Osteocyte (in vitro differentiated cells): Measurements from ENCODE around the gene ZNF827. TPM values are rescaled to one million over a fixed set of nuclear protein-coding genes. Genes with fewer than 3 reads are reported as not detected.

Experiments used
- DNase-seq: peaks from one replicate; pipeline ENCODE4 v3.0.0; 2021; ENCODE audit warnings: mixed read lengths; ENCODE audit not compliant: unreplicated experiment; ENCODE audit errors: extremely low spot score
- H3K27ac Mint-ChIP-seq: one replicate; pipeline ENCODE4 v1.8.0; 2021; ENCODE audit warnings: mild to moderate bottlenecking, mixed read lengths; ENCODE audit not compliant: unreplicated experiment
- H3K27me3 Mint-ChIP-seq: one replicate; pipeline ENCODE4 v1.8.0; 2021; ENCODE audit warnings: mixed read lengths; ENCODE audit not compliant: unreplicated experiment
- H3K36me3 Mint-ChIP-seq: one replicate; pipeline ENCODE4 v1.8.0; 2021; ENCODE audit warnings: mixed read lengths; ENCODE audit not compliant: unreplicated experiment
- H3K4me1 Mint-ChIP-seq: one replicate; pipeline ENCODE4 v1.8.0; 2021; ENCODE audit warnings: mixed read lengths; ENCODE audit not compliant: unreplicated experiment
- H3K4me3 Mint-ChIP-seq: one replicate; pipeline ENCODE4 v1.8.0; 2021; ENCODE audit warnings: mild to moderate bottlenecking, moderate library complexity, mixed read lengths; ENCODE audit not compliant: unreplicated experiment
- H3K9me3 Mint-ChIP-seq: one replicate; pipeline ENCODE4 v1.8.0; 2021; ENCODE audit warnings: mixed read lengths; ENCODE audit not compliant: unreplicated experiment
- total RNA-seq: library from RNA; stranded (reverse); gene quantifications from 2 replicates; pipeline ENCODE4 v1.2.1, GENCODE V29; 2021
- TF ChIP-seq, protein P1 (sequence below): fragments of 200-600 bp; sonication (generic); IDR thresholded peaks from 2 replicates; pipeline ENCODE4 v1.5.0; 2021; ENCODE audit warnings: antibody characterized with exemption, mild to moderate bottlenecking, moderate library complexity

ZNF827 gene
- total RNA-seq, 1 donor from 2014 or later, result 22.5 TPM

DNA sequence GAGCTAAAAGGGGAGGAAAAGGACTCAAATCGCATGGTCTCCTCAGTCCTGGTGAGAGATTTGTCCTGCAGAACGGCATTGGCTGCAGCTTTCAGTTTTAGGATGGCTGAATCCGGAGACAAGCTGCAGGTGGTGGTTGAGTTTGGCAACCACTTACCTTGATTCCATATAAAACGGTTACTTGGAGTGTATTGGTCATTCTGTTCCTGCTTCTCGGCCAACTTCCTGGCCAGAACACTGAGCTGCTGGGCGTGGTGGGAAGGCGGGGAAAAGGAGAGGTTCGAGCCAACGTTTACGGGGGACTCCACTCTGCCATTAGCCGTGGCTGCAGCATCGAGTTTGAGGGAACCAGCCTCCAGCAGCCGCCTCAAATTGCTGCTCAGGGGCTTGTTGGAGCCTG lies 36.1 kb downstream of the ZNF827 start:
- H3K27me3 Mint-ChIP-seq, result no peaks in the 10 kb centered on the region
- TF ChIP-seq, protein P1, sequence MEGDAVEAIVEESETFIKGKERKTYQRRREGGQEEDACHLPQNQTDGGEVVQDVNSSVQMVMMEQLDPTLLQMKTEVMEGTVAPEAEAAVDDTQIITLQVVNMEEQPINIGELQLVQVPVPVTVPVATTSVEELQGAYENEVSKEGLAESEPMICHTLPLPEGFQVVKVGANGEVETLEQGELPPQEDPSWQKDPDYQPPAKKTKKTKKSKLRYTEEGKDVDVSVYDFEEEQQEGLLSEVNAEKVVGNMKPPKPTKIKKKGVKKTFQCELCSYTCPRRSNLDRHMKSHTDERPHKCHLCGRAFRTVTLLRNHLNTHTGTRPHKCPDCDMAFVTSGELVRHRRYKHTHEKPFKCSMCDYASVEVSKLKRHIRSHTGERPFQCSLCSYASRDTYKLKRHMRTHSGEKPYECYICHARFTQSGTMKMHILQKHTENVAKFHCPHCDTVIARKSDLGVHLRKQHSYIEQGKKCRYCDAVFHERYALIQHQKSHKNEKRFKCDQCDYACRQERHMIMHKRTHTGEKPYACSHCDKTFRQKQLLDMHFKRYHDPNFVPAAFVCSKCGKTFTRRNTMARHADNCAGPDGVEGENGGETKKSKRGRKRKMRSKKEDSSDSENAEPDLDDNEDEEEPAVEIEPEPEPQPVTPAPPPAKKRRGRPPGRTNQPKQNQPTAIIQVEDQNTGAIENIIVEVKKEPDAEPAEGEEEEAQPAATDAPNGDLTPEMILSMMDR, result no peak
- H3K4me1 Mint-ChIP-seq, result peaks cover 42% of the 10 kb centered on the region
- no peak for DNase-seq
- no peak overlapping the region for H3K4me3 Mint-ChIP-seq
- peaks cover 24% of the 10 kb centered on the region for H3K36me3 Mint-ChIP-seq
- H3K27ac Mint-ChIP-seq, result no peak overlapping the region
- no peaks in the 10 kb centered on the region for H3K9me3 Mint-ChIP-seq

DNA sequence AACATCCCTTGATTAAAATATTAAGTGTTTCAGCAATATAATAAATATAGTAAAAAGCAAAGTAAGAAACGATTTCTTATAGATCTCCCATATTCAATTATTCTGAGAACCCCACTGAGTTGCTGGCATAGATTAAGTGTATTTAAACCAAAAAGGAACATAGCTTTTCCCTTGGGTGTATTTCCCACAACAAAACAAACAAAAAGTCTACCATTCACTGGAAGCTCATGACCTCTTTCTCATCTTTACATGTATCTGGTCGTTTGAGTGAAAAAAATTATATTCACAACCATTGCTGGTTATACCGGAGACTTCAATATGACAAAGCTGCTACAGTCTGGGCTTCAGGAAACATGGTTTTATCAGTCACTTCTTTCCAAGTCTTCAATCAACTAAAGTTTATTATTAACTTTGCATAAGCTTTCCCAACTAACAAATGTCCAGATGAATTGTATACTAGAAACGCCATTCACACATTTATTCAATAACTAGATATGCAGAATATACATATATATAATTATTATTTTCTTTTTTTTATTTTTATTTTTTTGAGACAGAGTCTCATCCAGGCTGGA lies 38.6 kb downstream of the ZNF827 start:
- Mint-ChIP-seq H3K4me1 (peaks cover 28% of the 10 kb centered on the region), H3K4me3 (no peak overlapping the region), H3K9me3 (no peaks in the 10 kb centered on the region), H3K27ac (no peak overlapping the region), H3K27me3 (no peaks in the 10 kb centered on the region), H3K36me3 (peaks cover 22% of the 10 kb centered on the region)
- TF ChIP-seq, protein P1, result no peak
- no peak for DNase-seq

DNA sequence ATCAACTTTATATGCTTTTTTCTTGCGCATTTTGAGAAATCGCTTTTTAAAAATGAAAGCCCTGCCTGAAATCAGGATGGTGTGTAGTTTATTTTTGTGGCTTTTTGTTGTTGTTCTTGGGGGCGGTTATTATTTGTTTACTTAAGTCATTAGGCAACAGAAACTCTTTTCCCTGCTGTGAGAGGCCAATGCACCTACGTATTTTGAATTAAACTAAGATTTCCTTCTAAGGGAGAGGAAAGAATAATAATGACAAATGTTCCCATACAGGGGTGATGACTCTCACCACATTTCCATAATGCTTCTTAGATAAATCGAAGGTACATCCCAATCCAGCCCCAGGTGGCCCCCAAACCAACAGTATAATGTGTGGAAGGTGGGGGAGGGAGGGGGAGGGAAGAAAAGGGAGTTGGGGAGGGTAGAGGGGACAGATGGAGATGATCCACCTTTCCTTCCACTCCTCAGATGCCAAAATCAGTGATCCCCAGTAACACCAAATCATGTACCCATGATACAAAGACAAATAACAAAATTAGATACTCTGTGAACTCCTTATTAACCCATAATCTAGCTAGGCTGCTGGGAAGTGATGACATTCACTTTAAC lies 39.6 kb downstream of the ZNF827 start:
- Mint-ChIP-seq H3K36me3 (peaks cover 22% of the 10 kb centered on the region), H3K9me3 (no peaks in the 10 kb centered on the region), H3K27ac (no peak overlapping the region), H3K4me3 (no peak overlapping the region), H3K4me1 (peaks cover 26% of the 10 kb centered on the region), H3K27me3 (no peaks in the 10 kb centered on the region)
- TF ChIP-seq, protein P1, result no peak
- no peak for DNase-seq

DNA sequence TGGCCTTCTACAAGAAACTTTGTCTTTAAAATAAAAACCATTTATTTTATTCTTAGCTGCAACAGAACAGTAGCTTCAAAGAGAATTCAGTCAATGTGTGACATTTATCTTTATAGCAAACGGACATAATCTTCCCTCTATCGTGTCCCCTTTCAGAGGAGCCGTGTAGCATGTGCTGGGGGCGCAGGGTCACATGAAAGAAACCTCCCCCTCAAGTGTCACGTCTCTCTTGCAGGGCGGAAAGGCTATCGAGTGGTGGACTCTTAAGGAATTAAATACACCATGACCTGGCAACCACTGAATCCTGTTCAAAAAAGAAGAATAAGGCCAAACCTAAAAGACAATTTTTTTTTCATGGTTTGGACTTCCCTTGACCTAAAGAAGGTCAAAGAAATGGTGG lies 40.2 kb downstream of the ZNF827 start:
- Mint-ChIP-seq H3K36me3 (peaks cover 22% of the 10 kb centered on the region), H3K27me3 (no peaks in the 10 kb centered on the region), H3K4me1 (peaks cover 26% of the 10 kb centered on the region), H3K4me3 (no peak overlapping the region), H3K27ac (no peak overlapping the region), H3K9me3 (no peaks in the 10 kb centered on the region)
- TF ChIP-seq, protein P1, result no peak
- no peak for DNase-seq

DNA sequence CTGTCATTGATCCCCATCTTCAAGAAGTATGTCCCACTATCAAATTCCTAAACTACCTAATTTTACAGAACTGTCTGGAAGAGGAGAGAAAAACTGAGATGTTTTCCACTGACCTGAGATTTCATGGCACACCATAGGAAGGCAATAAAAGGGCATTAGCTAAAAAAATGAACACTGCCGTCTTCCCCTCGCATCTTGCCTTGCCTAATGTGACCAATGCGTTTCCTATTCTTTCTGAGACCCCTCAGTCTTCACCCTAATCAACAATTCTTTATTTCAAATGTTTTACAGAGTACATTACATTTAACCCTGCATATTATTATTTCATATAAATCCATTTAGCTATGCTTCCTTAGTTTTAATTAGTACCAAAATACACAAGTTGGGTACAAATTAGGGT lies 43.6 kb downstream of the ZNF827 start:
- no peaks in the 10 kb centered on the region for H3K27me3 Mint-ChIP-seq
- H3K36me3 Mint-ChIP-seq, result peaks cover 13% of the 10 kb centered on the region
- no peak overlapping the region for H3K4me3 Mint-ChIP-seq
- H3K27ac Mint-ChIP-seq, result no peak overlapping the region
- TF ChIP-seq, protein P1, result no peak
- no peak for DNase-seq
- H3K4me1 Mint-ChIP-seq, result peaks cover 29% of the 10 kb centered on the region
- H3K9me3 Mint-ChIP-seq, result no peaks in the 10 kb centered on the region
